WTC11 (cell line): ENCODE results near the gene TCN2. TPM values are rescaled to one million over a fixed set of nuclear protein-coding genes. Genes with fewer than 3 reads are reported as not detected.

Experiments used
- ATAC-seq: fragments of 200-7000 bp; cut with Tn5 transposase; 2 replicates; pipeline ENCODE4 v1.10.0; 2021; ENCODE audit warnings: mild to moderate bottlenecking, moderate library complexity
- CTCF ChIA-PET: fragments of 300-600 bp; sonication (Branson Sonifier 250); formaldehyde crosslinking; loops from one replicate; lab custom pipeline; 2021; ENCODE audit warnings: antibody characterized with exemption; lab: Charles Lee
- POLR2A ChIA-PET: fragments of 350-600 bp; sonication (Branson Sonifier 250); formaldehyde crosslinking; loops from one replicate; lab custom pipeline; 2021; ENCODE audit warnings: antibody characterized with exemption; lab: Charles Lee
- DNase-seq: peaks from one replicate; pipeline ENCODE4 v3.0.0; 2021; ENCODE audit warnings: low spot score
- H3K27ac Mint-ChIP-seq: 2 replicates; pipeline ENCODE4 v1.8.0; 2021; ENCODE audit warnings: mixed read lengths
- H3K27me3 Mint-ChIP-seq: 2 replicates; pipeline ENCODE4 v1.8.0; 2021; ENCODE audit warnings: low read depth, mild to moderate bottlenecking, moderate library complexity, mixed read lengths
- H3K36me3 Mint-ChIP-seq: 2 replicates; pipeline ENCODE4 v1.8.0; 2021; ENCODE audit warnings: mixed read lengths
- H3K4me1 Mint-ChIP-seq: 2 replicates; pipeline ENCODE4 v1.8.0; 2022; ENCODE audit warnings: mixed read lengths
- H3K4me3 Mint-ChIP-seq: 2 replicates; pipeline ENCODE4 v1.8.0; 2021; ENCODE audit warnings: mild to moderate bottlenecking, moderate library complexity, mixed read lengths
- H3K9me3 Mint-ChIP-seq: 2 replicates; pipeline ENCODE4 v1.8.0; 2021; ENCODE audit warnings: mixed read lengths
- ATF1 ChIP-seq: sonication (generic); formaldehyde crosslinking; IDR thresholded peaks from 2 replicates; pipeline ENCODE4 v1.8.1; 2023; ENCODE audit warnings: mild to moderate bottlenecking, moderate library complexity, missing genetic modification reagents
- ATF3 ChIP-seq: sonication (generic); formaldehyde crosslinking; conservative IDR thresholded peaks from 2 replicates; pipeline ENCODE4 v1.8.1; 2022; ENCODE audit warnings: mild to moderate bottlenecking, missing genetic modification reagents
- CREB1 ChIP-seq: sonication (generic); formaldehyde crosslinking; IDR thresholded peaks from 2 replicates; pipeline ENCODE4 v1.8.0; 2023; ENCODE audit warnings: mild to moderate bottlenecking, missing genetic modification reagents
- E2F1 ChIP-seq: sonication (generic); formaldehyde crosslinking; IDR thresholded peaks from 2 replicates; pipeline ENCODE4 v1.8.0; 2022; ENCODE audit warnings: mild to moderate bottlenecking, missing genetic modification reagents
- ELF4 ChIP-seq: sonication (generic); formaldehyde crosslinking; IDR thresholded peaks from 2 replicates; pipeline ENCODE4 v1.8.1; 2022; ENCODE audit warnings: low read depth, mild to moderate bottlenecking, moderate library complexity, missing genetic modification reagents
- ERG ChIP-seq: fragments of 250-450 bp; sonication (Bioruptor Pico); IDR thresholded peaks from 2 replicates; pipeline ENCODE4 v1.8.0; 2021; ENCODE audit warnings: mild to moderate bottlenecking
- FOXP1 ChIP-seq: sonication (generic); formaldehyde crosslinking; IDR thresholded peaks from 2 replicates; pipeline ENCODE4 v1.8.0; 2022; ENCODE audit warnings: missing genetic modification reagents, mild to moderate bottlenecking, moderate library complexity, borderline replicate concordance
- GRHL2 ChIP-seq: fragments of 250-450 bp; sonication (Bioruptor Pico); IDR thresholded peaks from 2 replicates; pipeline ENCODE4 v1.8.0; 2022; ENCODE audit warnings: mild to moderate bottlenecking, moderate library complexity; ENCODE audit not compliant: insufficient replicate concordance, severe bottlenecking
- HMGA2 ChIP-seq: fragments of 250-450 bp; sonication (Bioruptor Pico); IDR thresholded peaks from 2 replicates; pipeline ENCODE4 v1.4.0; 2021; ENCODE audit warnings: mild to moderate bottlenecking, moderate library complexity
- IRF2 ChIP-seq: sonication (generic); formaldehyde crosslinking; IDR thresholded peaks from 2 replicates; pipeline ENCODE4 v1.8.0; 2022; ENCODE audit warnings: low read depth, missing genetic modification reagents, borderline replicate concordance
- NFE2L1 ChIP-seq: sonication (generic); formaldehyde crosslinking; IDR thresholded peaks from 2 replicates; pipeline ENCODE4 v1.8.1; 2023; ENCODE audit warnings: missing genetic modification reagents
- NFYB ChIP-seq: sonication (generic); formaldehyde crosslinking; conservative IDR thresholded peaks from 2 replicates; pipeline ENCODE4 v1.8.0; 2022; ENCODE audit warnings: low read depth, missing genetic modification reagents
- NR3C1 ChIP-seq: sonication (generic); formaldehyde crosslinking; conservative IDR thresholded peaks from 2 replicates; pipeline ENCODE4 v1.8.1; 2023; ENCODE audit warnings: low read depth, mild to moderate bottlenecking, missing genetic modification reagents
- RORB ChIP-seq: fragments of 250-450 bp; sonication (Bioruptor Pico); IDR thresholded peaks from 2 replicates; pipeline ENCODE4 v1.9.0; 2021; ENCODE audit warnings: mild to moderate bottlenecking
- SMAD4 ChIP-seq: sonication (generic); formaldehyde crosslinking; IDR thresholded peaks from 2 replicates; pipeline ENCODE4 v1.8.0; 2022; ENCODE audit warnings: mild to moderate bottlenecking, missing genetic modification reagents
- TEAD1 ChIP-seq: sonication (generic); formaldehyde crosslinking; IDR thresholded peaks from 2 replicates; pipeline ENCODE4 v1.8.0; 2022; ENCODE audit warnings: mild to moderate bottlenecking, missing genetic modification reagents
- TEAD4 ChIP-seq: sonication (generic); formaldehyde crosslinking; IDR thresholded peaks from 2 replicates; pipeline ENCODE4 v1.8.0; 2022; ENCODE audit warnings: mild to moderate bottlenecking, missing genetic modification reagents
- ZNF219 ChIP-seq: sonication (generic); formaldehyde crosslinking; IDR thresholded peaks from 2 replicates; pipeline ENCODE4 v1.8.0; 2023; ENCODE audit warnings: missing genetic modification reagents, mild to moderate bottlenecking, borderline replicate concordance
- ZNF423 ChIP-seq: fragments of 250-450 bp; sonication (Bioruptor Pico); IDR thresholded peaks from 2 replicates; pipeline ENCODE4 v2.1.2; 2022; ENCODE audit warnings: mild to moderate bottlenecking, moderate library complexity
- ZNF671 ChIP-seq: fragments of 250-450 bp; sonication (Bioruptor Pico); IDR thresholded peaks from 2 replicates; pipeline ENCODE4 v1.8.0; 2021; ENCODE audit warnings: mild to moderate bottlenecking
- total RNA-seq: library from RNA; stranded (reverse); gene quantifications from 3 replicates; pipeline ENCODE4 v1.2.3, GENCODE V29; 2021
- TF ChIP-seq, protein P1 (sequence below): sonication (generic); formaldehyde crosslinking; IDR thresholded peaks from 2 replicates; pipeline ENCODE4 v1.8.1; 2023; ENCODE audit warnings: mild to moderate bottlenecking, missing genetic modification reagents
- TF ChIP-seq, protein P2 (sequence below): sonication (generic); formaldehyde crosslinking; IDR thresholded peaks from 2 replicates; pipeline ENCODE4 v1.8.0; 2022; ENCODE audit warnings: mild to moderate bottlenecking, missing genetic modification reagents
- TF ChIP-seq, protein P3 (sequence below): sonication (generic); formaldehyde crosslinking; IDR thresholded peaks from 2 replicates; pipeline ENCODE4 v1.8.0; 2023; ENCODE audit warnings: missing genetic modification reagents
- TF ChIP-seq, protein P4 (sequence below): fragments of 250-450 bp; sonication (Bioruptor Pico); IDR thresholded peaks from 2 replicates; pipeline ENCODE4 v1.9.0; 2021; ENCODE audit warnings: mild to moderate bottlenecking
- TF ChIP-seq, protein P5 (sequence below): fragments of 200-600 bp; IDR thresholded peaks from 2 replicates; pipeline ENCODE4 v1.8.0; 2022; ENCODE audit warnings: antibody characterized with exemption

Gene TCN2
- total RNA-seq, 1 experiment from 2014 or later, result 39.0 TPM

- DNase-seq, result no peak
- ChIA-PET CTCF (interaction anchor here (0.8 to 4.0 kb wide), 10 partner anchors 10 to 473 kb away, joined by 3 to 43 read pairs (median 6); partner anchors contain the start of genes SLC35E4 and SMTN), POLR2A (interaction anchor here (1.5 kb wide), 1 partner anchor 20 kb away, joined by 3 read pairs; no protein-coding TSS in a partner anchor)
- ATAC-seq, result no peak
- Mint-ChIP-seq H3K27ac (peak overlapping the region; percentile 35), H3K9me3 (no peaks in the 10 kb centered on the region), H3K4me3 (peak overlapping the region; percentile 81), H3K4me1 (peaks cover 40% of the 10 kb centered on the region), H3K27me3 (no peaks in the 10 kb centered on the region), H3K36me3 (peaks cover 25% of the 10 kb centered on the region)
- TF ChIP-seq E2F1 (CRISPR knock-in tag) (no peak), ZNF219 (CRISPR knock-in tag) (no peak), IRF2 (CRISPR knock-in tag) (no peak), TEAD1 (no peak), ATF3 (CRISPR knock-in tag) (no peak), ZNF423 (no peak), NFYB (CRISPR knock-in tag) (no peak), HMGA2 (CRISPR knock-in tag) (no peak), GRHL2 (CRISPR knock-in tag) (no peak), ATF1 (no peak), ERG (CRISPR knock-in tag) (no peak), NFE2L1 (CRISPR knock-in tag) (no peak), ZNF671 (CRISPR knock-in tag) (no peak), CREB1 (CRISPR knock-in tag) (no peak)
- TF ChIP-seq, protein P1, sequence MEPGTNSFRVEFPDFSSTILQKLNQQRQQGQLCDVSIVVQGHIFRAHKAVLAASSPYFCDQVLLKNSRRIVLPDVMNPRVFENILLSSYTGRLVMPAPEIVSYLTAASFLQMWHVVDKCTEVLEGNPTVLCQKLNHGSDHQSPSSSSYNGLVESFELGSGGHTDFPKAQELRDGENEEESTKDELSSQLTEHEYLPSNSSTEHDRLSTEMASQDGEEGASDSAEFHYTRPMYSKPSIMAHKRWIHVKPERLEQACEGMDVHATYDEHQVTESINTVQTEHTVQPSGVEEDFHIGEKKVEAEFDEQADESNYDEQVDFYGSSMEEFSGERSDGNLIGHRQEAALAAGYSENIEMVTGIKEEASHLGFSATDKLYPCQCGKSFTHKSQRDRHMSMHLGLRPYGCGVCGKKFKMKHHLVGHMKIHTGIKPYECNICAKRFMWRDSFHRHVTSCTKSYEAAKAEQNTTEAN (CRISPR knock-in tag), result no peak
- TF ChIP-seq, protein P2, sequence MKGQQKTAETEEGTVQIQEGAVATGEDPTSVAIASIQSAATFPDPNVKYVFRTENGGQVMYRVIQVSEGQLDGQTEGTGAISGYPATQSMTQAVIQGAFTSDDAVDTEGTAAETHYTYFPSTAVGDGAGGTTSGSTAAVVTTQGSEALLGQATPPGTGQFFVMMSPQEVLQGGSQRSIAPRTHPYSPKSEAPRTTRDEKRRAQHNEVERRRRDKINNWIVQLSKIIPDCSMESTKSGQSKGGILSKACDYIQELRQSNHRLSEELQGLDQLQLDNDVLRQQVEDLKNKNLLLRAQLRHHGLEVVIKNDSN (CRISPR knock-in tag), result no peak
- TF ChIP-seq, protein P3, sequence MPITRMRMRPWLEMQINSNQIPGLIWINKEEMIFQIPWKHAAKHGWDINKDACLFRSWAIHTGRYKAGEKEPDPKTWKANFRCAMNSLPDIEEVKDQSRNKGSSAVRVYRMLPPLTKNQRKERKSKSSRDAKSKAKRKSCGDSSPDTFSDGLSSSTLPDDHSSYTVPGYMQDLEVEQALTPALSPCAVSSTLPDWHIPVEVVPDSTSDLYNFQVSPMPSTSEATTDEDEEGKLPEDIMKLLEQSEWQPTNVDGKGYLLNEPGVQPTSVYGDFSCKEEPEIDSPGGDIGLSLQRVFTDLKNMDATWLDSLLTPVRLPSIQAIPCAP (CRISPR knock-in tag), result no peak
Observed at GRCh38 chr22:30607939-30608338, 965 bp downstream of the TCN2 start.

- peak overlapping the region; percentile 81; the same call in 1 of the 2 replicates for H3K4me3 Mint-ChIP-seq
- H3K9me3 Mint-ChIP-seq, result no peaks in the 10 kb centered on the region
- CTCF ChIA-PET, result interaction anchor here (0.8 to 2.3 kb wide), 4 partner anchors 25 to 145 kb away, joined by 3 to 6 read pairs (median 4); no protein-coding TSS in a partner anchor
- DNase-seq (no peak), ATAC-seq (no peak)
- POLR2A ChIA-PET, result no interaction called here
- H3K4me1 Mint-ChIP-seq, result peaks cover 40% of the 10 kb centered on the region
- peaks cover 31% of the 10 kb centered on the region for H3K36me3 Mint-ChIP-seq
- H3K27ac Mint-ChIP-seq, result peak overlapping the region; percentile 52; the same call in 1 of the 2 replicates
- H3K27me3 Mint-ChIP-seq, result no peaks in the 10 kb centered on the region
- TF ChIP-seq, protein P4, sequence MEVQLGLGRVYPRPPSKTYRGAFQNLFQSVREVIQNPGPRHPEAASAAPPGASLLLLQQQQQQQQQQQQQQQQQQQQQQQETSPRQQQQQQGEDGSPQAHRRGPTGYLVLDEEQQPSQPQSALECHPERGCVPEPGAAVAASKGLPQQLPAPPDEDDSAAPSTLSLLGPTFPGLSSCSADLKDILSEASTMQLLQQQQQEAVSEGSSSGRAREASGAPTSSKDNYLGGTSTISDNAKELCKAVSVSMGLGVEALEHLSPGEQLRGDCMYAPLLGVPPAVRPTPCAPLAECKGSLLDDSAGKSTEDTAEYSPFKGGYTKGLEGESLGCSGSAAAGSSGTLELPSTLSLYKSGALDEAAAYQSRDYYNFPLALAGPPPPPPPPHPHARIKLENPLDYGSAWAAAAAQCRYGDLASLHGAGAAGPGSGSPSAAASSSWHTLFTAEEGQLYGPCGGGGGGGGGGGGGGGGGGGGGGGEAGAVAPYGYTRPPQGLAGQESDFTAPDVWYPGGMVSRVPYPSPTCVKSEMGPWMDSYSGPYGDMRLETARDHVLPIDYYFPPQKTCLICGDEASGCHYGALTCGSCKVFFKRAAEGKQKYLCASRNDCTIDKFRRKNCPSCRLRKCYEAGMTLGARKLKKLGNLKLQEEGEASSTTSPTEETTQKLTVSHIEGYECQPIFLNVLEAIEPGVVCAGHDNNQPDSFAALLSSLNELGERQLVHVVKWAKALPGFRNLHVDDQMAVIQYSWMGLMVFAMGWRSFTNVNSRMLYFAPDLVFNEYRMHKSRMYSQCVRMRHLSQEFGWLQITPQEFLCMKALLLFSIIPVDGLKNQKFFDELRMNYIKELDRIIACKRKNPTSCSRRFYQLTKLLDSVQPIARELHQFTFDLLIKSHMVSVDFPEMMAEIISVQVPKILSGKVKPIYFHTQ (CRISPR knock-in tag), result no peak
- TF ChIP-seq RORB (CRISPR knock-in tag) (no peak), NR3C1 (no peak), SMAD4 (CRISPR knock-in tag) (no peak), TEAD4 (CRISPR knock-in tag) (no peak), FOXP1 (no peak), IRF2 (CRISPR knock-in tag) (no peak), ELF4 (no peak)
- TF ChIP-seq, protein P5, sequence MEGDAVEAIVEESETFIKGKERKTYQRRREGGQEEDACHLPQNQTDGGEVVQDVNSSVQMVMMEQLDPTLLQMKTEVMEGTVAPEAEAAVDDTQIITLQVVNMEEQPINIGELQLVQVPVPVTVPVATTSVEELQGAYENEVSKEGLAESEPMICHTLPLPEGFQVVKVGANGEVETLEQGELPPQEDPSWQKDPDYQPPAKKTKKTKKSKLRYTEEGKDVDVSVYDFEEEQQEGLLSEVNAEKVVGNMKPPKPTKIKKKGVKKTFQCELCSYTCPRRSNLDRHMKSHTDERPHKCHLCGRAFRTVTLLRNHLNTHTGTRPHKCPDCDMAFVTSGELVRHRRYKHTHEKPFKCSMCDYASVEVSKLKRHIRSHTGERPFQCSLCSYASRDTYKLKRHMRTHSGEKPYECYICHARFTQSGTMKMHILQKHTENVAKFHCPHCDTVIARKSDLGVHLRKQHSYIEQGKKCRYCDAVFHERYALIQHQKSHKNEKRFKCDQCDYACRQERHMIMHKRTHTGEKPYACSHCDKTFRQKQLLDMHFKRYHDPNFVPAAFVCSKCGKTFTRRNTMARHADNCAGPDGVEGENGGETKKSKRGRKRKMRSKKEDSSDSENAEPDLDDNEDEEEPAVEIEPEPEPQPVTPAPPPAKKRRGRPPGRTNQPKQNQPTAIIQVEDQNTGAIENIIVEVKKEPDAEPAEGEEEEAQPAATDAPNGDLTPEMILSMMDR, result no peak
Observed at GRCh38 chr22:30609260-30610185, 2.5 kb downstream of the TCN2 start.
